K562 (cell line): ENCODE measurements around the gene PIK3CG. TPM values are rescaled to one million over a fixed set of nuclear protein-coding genes. Genes with fewer than 3 reads are reported as not detected.

Experiments used
- ATAC-seq: fragments of 200-7000 bp; cut with Tn5 transposase; 3 replicates; pipeline ENCODE4 v1.9.1; 2020; ENCODE audit warnings: moderate library complexity
- BruUV-seq: library from RNA; stranded (reverse); fragments of 400-500 nt; replicated peaks from 2 replicates; lab custom pipeline; 2021; lab: Mats Ljungman, UMichigan
- CTCF ChIA-PET: fragments of 300-600 bp; formaldehyde crosslinking; extraction: SDS; loops from one replicate; lab custom pipeline; 2021; ENCODE audit warnings: low intra/inter-chr PET ratio; lab: Yijun Ruan, JAX
- POLR2A ChIA-PET: fragments of 300-600, 350-650 bp; sonication (Branson Sonifier 250); formaldehyde crosslinking; extraction: SDS; loops from one replicate; lab custom pipeline; 2021; ENCODE audit warnings: antibody characterized with exemption, inconsistent platforms; lab: Yijun Ruan, JAX
- DNase-seq, 4 experiments: peaks; one replicate each; pipeline versions ENCODE4 v3.0.0 to v3.0.0-alpha.2; 2011 to 2018; ENCODE audit warnings: low spot score in 3 of 4, mixed read lengths in 3 of 4; ENCODE audit errors: extremely low read depth in 1 of 4
- FAIRE-seq: peaks from 2 replicates; lab custom pipeline; 2011; peaks lifted over from hg19 to GRCh38; lab: Jason Lieb, UNC
- H2AFZ ChIP-seq: 2 replicates; pipeline ENCODE4 v1.6.0; 2011; ENCODE audit warnings: low read depth, low read length, control low read depth, inconsistent platforms
- H3K27ac ChIP-seq: fragments of 200-600 bp; 3 replicates; pipeline ENCODE4 v1.8.0; 2011; ENCODE audit warnings: low read depth, mild to moderate bottlenecking, control low read depth, inconsistent platforms, low read length, moderate library complexity, mixed read lengths; ENCODE audit errors: extremely low read depth
- H3K27me3 ChIP-seq, 2 experiments: fragments of 300-600 bp in 1 of 2; 2 replicates in 1 of 2; 3 replicates in 1 of 2; pipeline versions ENCODE4 v1.6.0 to v1.8.0; 2011; ENCODE audit warnings: inconsistent platforms in 2 of 2, low read length in 2 of 2, mild to moderate bottlenecking in 1 of 2, mixed read lengths in 1 of 2, moderate library complexity in 1 of 2; ENCODE audit not compliant: control insufficient read depth in 2 of 2, insufficient read depth in 2 of 2
- H3K36me3 ChIP-seq: fragments of 300-600 bp; 3 replicates; pipeline ENCODE4 v1.8.0; 2011; ENCODE audit warnings: mild to moderate bottlenecking, low read length, inconsistent platforms; ENCODE audit not compliant: control insufficient read depth, insufficient read depth
- H3K4me1 ChIP-seq, 2 experiments: fragments of 200-600 bp in 1 of 2; replicated peaks in 1 of 2; 2 replicates in 1 of 2; 3 replicates in 1 of 2; pipeline versions ENCODE4 v1.5.1 to v1.8.0; 2011; ENCODE audit warnings: inconsistent platforms in 2 of 2, low read length in 2 of 2, mild to moderate bottlenecking in 1 of 2, mixed read lengths in 1 of 2, moderate library complexity in 1 of 2; ENCODE audit not compliant: control insufficient read depth in 2 of 2, insufficient read depth in 2 of 2
- H3K4me2 ChIP-seq: 2 replicates; pipeline ENCODE4 v1.6.1; 2011; ENCODE audit warnings: low read length, control low read depth, inconsistent platforms, mixed read lengths; ENCODE audit not compliant: insufficient read depth
- H3K4me3 ChIP-seq: fragments of 200-600 bp; sonication (generic), shearing (Covaris generic); 2 replicates; pipeline ENCODE4 v1.5.1; 2016; ENCODE audit warnings: control low read depth, inconsistent platforms
- H3K79me2 ChIP-seq: fragments of 200-600 bp; 3 replicates; pipeline ENCODE4 v1.8.0; 2011; ENCODE audit warnings: low read length, inconsistent platforms; ENCODE audit not compliant: control insufficient read depth, insufficient read depth
- H3K9ac ChIP-seq, 2 experiments: 2 replicates each; pipeline versions ENCODE4 v1.6.0 to v1.6.1; 2011; ENCODE audit warnings: low read depth in 2 of 2, low read length in 2 of 2, control low read depth in 1 of 2, inconsistent platforms in 1 of 2, mild to moderate bottlenecking in 1 of 2, mixed read lengths in 1 of 2; ENCODE audit not compliant: insufficient read depth in 1 of 2
- H3K9me1 ChIP-seq: one replicate; pipeline ENCODE4 v1.6.0; 2011; ENCODE audit warnings: inconsistent platforms, mild to moderate bottlenecking, low read length, moderate library complexity; ENCODE audit not compliant: control insufficient read depth, insufficient read depth
- H3K9me3 ChIP-seq: replicated peaks from 2 replicates; pipeline ENCODE4 v1.5.1; 2011; ENCODE audit warnings: low read depth, low read length, inconsistent platforms; ENCODE audit not compliant: control insufficient read depth, insufficient read depth
- H4K20me1 ChIP-seq: replicated peaks from 2 replicates; pipeline ENCODE4 v1.6.1; 2011; ENCODE audit warnings: low read length, inconsistent platforms, mixed read lengths; ENCODE audit not compliant: control insufficient read depth, insufficient read depth
- ATF6 ChIP-seq: sonication (generic); formaldehyde crosslinking; IDR thresholded peaks from 2 replicates; pipeline ENCODE4 v1.4.0; 2020; ENCODE audit warnings: mild to moderate bottlenecking, missing genetic modification reagents
- EP300 ChIP-seq: IDR thresholded peaks from 2 replicates; pipeline ENCODE4 v1.6.1; 2012; ENCODE audit warnings: low read length, improper control_type of control experiment
- HIVEP1 ChIP-seq: fragments of 250-450 bp; sonication (Bioruptor Pico); IDR thresholded peaks from 2 replicates; pipeline ENCODE4 v1.4.0; 2020; ENCODE audit warnings: mild to moderate bottlenecking
- HMGXB4 ChIP-seq: sonication (generic); formaldehyde crosslinking; IDR thresholded peaks from 2 replicates; pipeline ENCODE4 v1.8.1; 2023; ENCODE audit warnings: mild to moderate bottlenecking, missing genetic modification reagents
- KAT7 ChIP-seq: sonication (generic); formaldehyde crosslinking; IDR thresholded peaks from 2 replicates; pipeline ENCODE4 v1.8.0; 2022; ENCODE audit warnings: missing genetic modification reagents, mild to moderate bottlenecking, borderline replicate concordance
- MCM7 ChIP-seq, 2 experiments: fragments of 450-650 bp; IDR thresholded peaks; 2 replicates each; pipeline ENCODE4 v1.6.1; 2016 to 2018
- OTX1 ChIP-seq: fragments of 450-650 bp; formaldehyde crosslinking; IDR thresholded peaks from 2 replicates; pipeline ENCODE4 v1.4.0; 2022; ENCODE audit warnings: mild to moderate bottlenecking
- SMARCB1 ChIP-seq: IDR thresholded peaks from 2 replicates; pipeline ENCODE4 v1.6.1; 2011; ENCODE audit warnings: improper control_type of control experiment, low read depth; ENCODE audit not compliant: insufficient read length
- SRF ChIP-seq, 2 experiments: fragments of 250-450, 450-650 bp in 1 of 2; sonication (Bioruptor Pico) in 1 of 2; sonication (generic) in 1 of 2; formaldehyde crosslinking; IDR thresholded peaks; 2 replicates each; pipeline versions ENCODE4 v1.5.0 to v1.5.1; 2020 to 2022; ENCODE audit warnings: mild to moderate bottlenecking in 1 of 2, missing genetic modification reagents in 1 of 2
- TSHZ1 ChIP-seq: fragments of 250-450 bp; sonication (Bioruptor Pico); IDR thresholded peaks from 2 replicates; pipeline ENCODE4 v1.4.0; 2020; ENCODE audit warnings: mild to moderate bottlenecking, moderate library complexity
- ZBTB1 ChIP-seq: sonication (generic); formaldehyde crosslinking; IDR thresholded peaks from 2 replicates; pipeline ENCODE4 v1.8.1; 2023; ENCODE audit warnings: missing genetic modification reagents, low read depth, mild to moderate bottlenecking, borderline replicate concordance
- ZNF507 ChIP-seq: conservative IDR thresholded peaks from 2 replicates; pipeline ENCODE4 v1.6.1; 2017; ENCODE audit warnings: missing genetic modification characterization, missing compliant biosample characterization
- ZNF668 ChIP-seq: fragments of 250-450 bp; sonication (Bioruptor Pico); IDR thresholded peaks from 2 replicates; pipeline ENCODE4 v1.8.0; 2022; ENCODE audit warnings: mild to moderate bottlenecking, inconsistent platforms
- ZNF717 ChIP-seq: fragments of 250-450 bp; sonication (Bioruptor Pico); IDR thresholded peaks from 2 replicates; pipeline ENCODE4 v1.5.0; 2021
- WGBS: fragments of 100-300 bp; shearing (Covaris generic); methylation state at CpG from one replicate; pipeline ENCODE4 v1.1.6; 2016; ENCODE audit warnings: low coverage, mixed read lengths; ENCODE audit not compliant: insufficient coverage; ENCODE audit errors: missing lambda C conversion rate; 5-methylcytosine and 5-hydroxymethylcytosine counted together
- in situ Hi-C: fragments of 300-500 bp; cut with MboI; formaldehyde crosslinking; loops from 4 replicates; pipeline ENCODE4 v1.15.0; 2018; ENCODE audit warnings: inconsistent platforms, mixed read lengths
- intact Hi-C: fragments of 100-400 bp; cut with micrococcal nuclease; formaldehyde crosslinking; loops from 2 replicates; pipeline ENCODE4 v1.14.2; 2022
- polyA plus RNA-seq, 8 experiments: library from polyadenylated mRNA; depleted of rRNA in 4 of 8; stranded (reverse) in 5 of 8; unstranded in 3 of 8; fragments of >200 nt; fragmentation: Nextera tagmentation in 2 of 8; fragmentation: Illumina TruSeq in 1 of 8; extraction: Ambion mirVana in 2 of 8; extraction: Trizol in 1 of 8; gene quantifications; 2 replicates each; pipeline versions ENCODE4 v1.2.1 to v1.2.3, GENCODE V29; 2011 to 2014; ENCODE audit warnings: inconsistent platforms in 1 of 8, missing spikeins in 1 of 8
- total RNA-seq, 7 experiments: library from RNA; depleted of rRNA in 6 of 7; stranded (reverse); fragments of >200 nt in 6 of 7; fragmentation: Illumina TruSeq in 2 of 7; extraction: Trizol in 2 of 7; gene quantifications; 2 replicates each; pipeline versions ENCODE4 v1.2.1 to v1.2.3, GENCODE V29; 2011 to 2021; ENCODE audit warnings: low replicate concordance in 1 of 7

The PIK3CG gene
- total and polyA plus RNA-seq, 9 of the 15 experiments (the other 6 are each of a cell fraction or from before 2014, with no cell fraction given): 5.3 to 42.5 (median 29.0) TPM

GRCh38 chr7:106952001-106952657 lies 87.0 kb downstream of the PIK3CG start:
- intact Hi-C loops (loop anchor here (1.0 kb wide), 2 partner anchors 26 to 55 kb away; no protein-coding TSS in a partner anchor), in situ Hi-C loops (loop anchor here (5.0 kb wide), 1 partner anchor 95 kb away; no protein-coding TSS in a partner anchor)
- no peaks in the 10 kb centered on the region for H4K20me1 ChIP-seq
- peak overlapping the region; percentile 59 for H3K4me2 ChIP-seq
- peak overlapping the region; percentile 64 for H2AFZ ChIP-seq
- ChIA-PET CTCF (interaction anchor here (1.3 to 1.9 kb wide), 2 partner anchors 195 to 198 kb away, joined by 5 read pairs; no protein-coding TSS in a partner anchor), POLR2A (interaction anchor here (0.7 to 2.0 kb wide), 10 partner anchors 11 to 1205 kb away, joined by 3 to 8 read pairs (median 3); partner anchors contain the start of gene HBP1)
- H3K9me3 ChIP-seq: no peaks in the 10 kb centered on the region
- WGBS: 29% methylated on average over 7 of the region's 7 CpGs
- H3K9ac ChIP-seq: peak overlapping the region; percentile 25 to 73; a peak in 3 of 4 replicates
- no peaks in the 10 kb centered on the region for H3K9me1 ChIP-seq
- H3K27ac ChIP-seq: peak overlapping the region; percentile 45
- no peaks in the 10 kb centered on the region for H3K79me2 ChIP-seq
- peak; percentile 54 for ATAC-seq
- H3K4me3 ChIP-seq: no peak overlapping the region
- peak in 1 of 4 experiments; percentile 30 for DNase-seq
- H3K27me3 ChIP-seq: no peaks in the 10 kb centered on the region
- FAIRE-seq: no peak
- no peaks in the 10 kb centered on the region for H3K36me3 ChIP-seq
- no TSS peak for BruUV-seq
- H3K4me1 ChIP-seq: peaks cover 19 to 31% of the 10 kb centered on the region in 2 experiments
- TF ChIP-seq ZNF717: no peak
- TF ChIP-seq SMARCB1: peak; percentile 96
- peak; percentile 53; the same call in 1 of the 2 replicates for TF ChIP-seq ATF6 (CRISPR knock-in tag)
- TF ChIP-seq ZNF668: peak; percentile 12; the same call in 1 of the 2 replicates
- no peak for TF ChIP-seq ZNF507
- TF ChIP-seq ZBTB1 (CRISPR knock-in tag): peak; percentile 36; the same call in 1 of the 2 replicates
- TF ChIP-seq TSHZ1 (CRISPR knock-in tag): no peak
- peak in 1 of 2 experiments; percentile 67; a peak in 1 of 4 replicates for TF ChIP-seq SRF (CRISPR knock-in tag; IDR thresholded peaks at IDR 0.05)
- TF ChIP-seq KAT7 (CRISPR knock-in tag): peak; percentile 82; the same call in 1 of the 2 replicates
- TF ChIP-seq EP300: peak; percentile 12; the same call in 1 of the 2 replicates
- TF ChIP-seq OTX1: 0 out of 2 replicates have a peak, but pooled peaks have one; percentile 35
- 0 out of 2 replicates have a peak, but pooled peaks have one; percentile 9 for TF ChIP-seq HMGXB4
- 0 out of 2 replicates have a peak, but pooled peaks have one; percentile 23 for TF ChIP-seq HIVEP1
- no peak for TF ChIP-seq MCM7 (IDR thresholded peaks at IDR 0.05)
